A549 (cell line): ENCODE data around the gene STING1. TPM values are rescaled to one million over a fixed set of nuclear protein-coding genes. Genes with fewer than 3 reads are reported as not detected.

ENCODE experiments used
- ATAC-seq, 2 experiments: fragments of 200-7000 bp in 1 of 2; fragments of >200 bp in 1 of 2; cut with Nextera tagmentation in 1 of 2; cut with Tn5 transposase in 1 of 2; 3 replicates each; pipeline versions ENCODE4 v1.8.0 to v1.9.1; 2018 to 2020; ENCODE audit warnings: mild to moderate bottlenecking in 1 of 2, moderate library complexity in 1 of 2
- CTCF ChIA-PET: fragments of 300-600 bp; sonication (Branson Sonifier 250); formaldehyde crosslinking; extraction: SDS; loops from one replicate; lab custom pipeline; 2021; ENCODE audit warnings: antibody characterized with exemption, inconsistent platforms; lab: Yijun Ruan, JAX
- POLR2A ChIA-PET: fragments of 350-600 bp; formaldehyde crosslinking; extraction: SDS; loops from one replicate; lab custom pipeline; 2021; ENCODE audit warnings: antibody characterized with exemption, inconsistent platforms; lab: Yijun Ruan, JAX
- DNase-seq, 2 experiments: peaks; one replicate each; pipeline versions ENCODE4 v3.0.0 to v3.0.0-alpha.2; 2011 to 2016; ENCODE audit warnings: low read depth in 1 of 2, low spot score in 1 of 2
- FAIRE-seq: peaks from 2 replicates; lab custom pipeline; 2011; peaks lifted over from hg19 to GRCh38; lab: Jason Lieb, UNC
- H3K27ac ChIP-seq, 2 experiments: fragments of >200 bp; sonication (Bioruptor Twin); formaldehyde crosslinking; 3 replicates each; pipeline ENCODE4 v1.5.1; 2016 to 2017
- H3K4me1 ChIP-seq: fragments of >200 bp; sonication (Bioruptor Twin); formaldehyde crosslinking; 3 replicates; pipeline ENCODE4 v1.6.1; 2016
- H3K4me2 ChIP-seq: fragments of >200 bp; sonication (Bioruptor Twin); formaldehyde crosslinking; 3 replicates; pipeline ENCODE4 v1.6.1; 2016
- H3K4me3 ChIP-seq: fragments of >200 bp; sonication (Bioruptor Twin); formaldehyde crosslinking; 3 replicates; pipeline ENCODE4 v1.5.1; 2016
- H3K9me3 ChIP-seq: fragments of >200 bp; sonication (Bioruptor Twin); formaldehyde crosslinking; 3 replicates; pipeline ENCODE4 v1.6.1; 2016
- BCL3 ChIP-seq: fragments of >200 bp; sonication (Bioruptor Twin); formaldehyde crosslinking; IDR thresholded peaks from 3 replicates; pipeline ENCODE4 v1.6.1; 2016
- CBX8 ChIP-seq: fragments of 200-600 bp; sonication (generic); IDR thresholded peaks from 2 replicates; pipeline ENCODE4 v1.6.1; 2016
- CHD2 ChIP-seq: fragments of 150-350 bp; IDR thresholded peaks from 2 replicates; pipeline ENCODE4 v1.6.1; 2014; ENCODE audit warnings: low read length; ENCODE audit not compliant: partially characterized antibody
- CHD4 ChIP-seq: fragments of 200-600 bp; sonication (generic); IDR thresholded peaks from 2 replicates; pipeline ENCODE4 v1.6.1; 2016; ENCODE audit warnings: antibody characterized with exemption, mild to moderate bottlenecking, borderline replicate concordance
- E2F6 ChIP-seq: IDR thresholded peaks from 2 replicates; pipeline ENCODE4 v1.6.1; 2012; ENCODE audit warnings: low read depth, borderline replicate concordance
- EHF ChIP-seq: fragments of 250-450 bp; sonication (Bioruptor Pico); IDR thresholded peaks from 2 replicates; pipeline ENCODE4 v1.5.0; 2020; ENCODE audit warnings: mild to moderate bottlenecking
- ESRRA ChIP-seq: fragments of 150-350 bp; IDR thresholded peaks from 2 replicates; pipeline ENCODE4 v1.6.1; 2014; ENCODE audit warnings: mild to moderate bottlenecking, low read length, borderline replicate concordance
- FOSB ChIP-seq: fragments of 250-450 bp; sonication (Bioruptor Pico); IDR thresholded peaks from 2 replicates; pipeline ENCODE4 v1.5.0; 2020; ENCODE audit warnings: mild to moderate bottlenecking, moderate library complexity
- HES2 ChIP-seq: fragments of >200 bp; sonication (Bioruptor Twin); formaldehyde crosslinking; IDR thresholded peaks from 2 replicates; pipeline ENCODE4 v1.6.1; 2016
- HMGXB4 ChIP-seq: fragments of 250-450 bp; sonication (Bioruptor Pico); IDR thresholded peaks from 2 replicates; pipeline ENCODE4 v1.5.0; 2021; ENCODE audit warnings: mild to moderate bottlenecking, moderate library complexity, borderline replicate concordance
- HOXB5 ChIP-seq: fragments of 250-450 bp; sonication (Bioruptor Pico); IDR thresholded peaks from 2 replicates; pipeline ENCODE4 v1.5.0; 2020; ENCODE audit warnings: mild to moderate bottlenecking, moderate library complexity
- JUN ChIP-seq, 2 experiments: fragments of >200 bp; sonication (Bioruptor Twin); formaldehyde crosslinking; IDR thresholded peaks; 2 replicates in 1 of 2; 3 replicates in 1 of 2; pipeline ENCODE4 v1.6.1; 2016 to 2017
- NR3C1 ChIP-seq: fragments of >200 bp; sonication (Bioruptor Twin); formaldehyde crosslinking; IDR thresholded peaks from 3 replicates; pipeline ENCODE4 v1.6.1; 2017
- PHF8 ChIP-seq: fragments of 200-600 bp; sonication (generic); IDR thresholded peaks from 2 replicates; pipeline ENCODE4 v1.6.1; 2016; ENCODE audit warnings: low read depth, mild to moderate bottlenecking, antibody characterized with exemption, moderate library complexity, borderline replicate concordance
- RCOR1 ChIP-seq: fragments of 150-350 bp; IDR thresholded peaks from 2 replicates; pipeline ENCODE4 v1.6.1; 2014; ENCODE audit warnings: antibody characterized with exemption, low read length, low read depth
- SMC3 ChIP-seq: fragments of >200 bp; sonication (Bioruptor Twin); formaldehyde crosslinking; IDR thresholded peaks from 3 replicates; pipeline ENCODE4 v1.6.1; 2018; ENCODE audit warnings: inconsistent platforms
- WGBS: methylation state at CpG from one replicate; pipeline ENCODE4 v1.1.6; 2017; ENCODE audit errors: missing lambda C conversion rate; 5-methylcytosine and 5-hydroxymethylcytosine counted together
- polyA plus RNA-seq, 4 experiments: library from polyadenylated mRNA; depleted of rRNA in 3 of 4; stranded (reverse); fragments of >200 nt; fragmentation: RNase III in 1 of 4; extraction: RNeasy Plus Mini Kit Qiagen cat#74134 plus additional on column Dnase treatment in 1 of 4; gene quantifications; 2 replicates in 3 of 4; 3 replicates in 1 of 4; pipeline ENCODE4 v1.2.3, GENCODE V29; 2011 to 2017

Gene STING1
- polyA plus RNA-seq, 2 of the 4 experiments (the other 2 are of a cell fraction), result 0.72 to 0.92 TPM

GRCh38 chr5:139517683-139518564 lies 35.4 kb upstream of the STING1 start (continued):
- TF ChIP-seq BCL3, result peak; percentile 79; the same call in 1 of the 3 replicates
- no peak for TF ChIP-seq FOSB
- peak; percentile 64 for TF ChIP-seq E2F6
- TF ChIP-seq SMC3, result peak; percentile 80
- TF ChIP-seq PHF8, result peak; percentile 83; the same call in 1 of the 2 replicates
- peak; percentile 98 for TF ChIP-seq ESRRA

GRCh38 chr5:139514486-139514856 lies 31.9 kb upstream of the STING1 start:
- ChIA-PET POLR2A (interaction anchor here (1.3 kb wide), 1 partner anchor 47 kb away, joined by 3 read pairs; the partner anchor contains the start of gene UBE2D2), CTCF (interaction anchor here (0.6 to 16.3 kb wide), 22 partner anchors 10 to 921 kb away, joined by 3 to 392 read pairs (median 6); partner anchors contain the start of gene DNAJC18)
- WGBS, result 66% methylated on average over 2 of the region's 2 CpGs
- no peak overlapping the region for H3K4me2 ChIP-seq
- H3K9me3 ChIP-seq, result no peaks in the 10 kb centered on the region
- ATAC-seq (no peak), FAIRE-seq (no peak), DNase-seq (no peak)
- no peak overlapping the region for H3K4me3 ChIP-seq
- TF ChIP-seq NR3C1 (no peak), HMGXB4 (CRISPR knock-in tag) (no peak), EHF (CRISPR knock-in tag) (no peak), CHD2 (no peak), FOSB (no peak), JUN (IDR thresholded peaks at IDR 0.05) (no peak), RCOR1 (no peak), SMC3 (no peak), HES2 (no peak), CHD4 (no peak), HOXB5 (CRISPR knock-in tag) (no peak)
- 0 out of 3 replicates have a peak, but pooled peaks cover 3% of the 10 kb centered on the region for H3K4me1 ChIP-seq
- H3K27ac ChIP-seq, result no peak overlapping the region

- Histone ChIP-seq H3K9me3 (no peaks in the 10 kb centered on the region), H3K4me1 (0 out of 3 replicates have a peak, but pooled peaks cover 3% of the 10 kb centered on the region), H3K27ac (no peak overlapping the region), H3K4me2 (no peak overlapping the region), H3K4me3 (no peak overlapping the region)
- no peak for DNase-seq
- ATAC-seq, result peak; percentile 11 to 15; a peak in 4 of 6 replicates
- 75% methylated on average over 6 of the region's 6 CpGs for WGBS
- TF ChIP-seq CBX8, result no peak
- POLR2A ChIA-PET, result interaction anchor here (1.3 kb wide), 1 partner anchor 47 kb away, joined by 3 read pairs; the partner anchor contains the start of gene UBE2D2
- FAIRE-seq, result no peak
- CTCF ChIA-PET, result interaction anchor here (0.6 to 16.3 kb wide), 25 partner anchors 10 to 920 kb away, joined by 3 to 392 read pairs (median 4); partner anchors contain the start of gene DNAJC18
Observed at GRCh38 chr5:139513852-139514485, 31.4 kb upstream of the STING1 start.
